Lower leg skin (tissue), 4 donors: Measurements from ENCODE around the gene AANAT. TPM values are rescaled to one million over a fixed set of nuclear protein-coding genes. Genes with fewer than 3 reads are reported as not detected.

Experiments
- DNase-seq, 2 donors: peaks; one replicate each; pipeline ENCODE4 v3.0.0-alpha.2; 2019; ENCODE audit warnings: low spot score in 2 of 2
- H3K4me3 ChIP-seq: fragments of 200-600 bp; sonication (generic); 2 replicates; pipeline ENCODE4 v1.5.1; 2017; ENCODE audit warnings: mild to moderate bottlenecking, low read depth; ENCODE audit not compliant: poor library complexity, severe bottlenecking
- POLR2A ChIP-seq, 2 donors: fragments of 450-650 bp; IDR thresholded peaks; one replicate each; pipeline ENCODE4 v1.6.1; 2016 to 2017; ENCODE audit warnings: antibody characterized with exemption in 2 of 2, mild to moderate bottlenecking in 1 of 2, moderate library complexity in 1 of 2
- WGBS, 2 donors: methylation state at CpG; one replicate each; pipeline ENCODE4 v1.1.5; 2018; 5-methylcytosine and 5-hydroxymethylcytosine counted together
- intact Hi-C: fragments of 100-400 bp; cut with DNase I; formaldehyde crosslinking; loops from one replicate; pipeline ENCODE4 v1.15.0; 2023; ENCODE audit warnings: low total_unique reads
- total RNA-seq, 4 donors: library from RNA; depleted of rRNA; stranded (reverse); fragments of >200 nt; gene quantifications; one replicate each; pipeline ENCODE4 v1.1.0, GENCODE V29; 2016
- TF ChIP-seq, protein P1 (sequence below), 3 donors: fragments of 450-650 bp; IDR thresholded peaks; one replicate each; pipeline ENCODE4 v1.5.1; 2016; ENCODE audit warnings: antibody characterized with exemption in 3 of 3, mild to moderate bottlenecking in 3 of 3, moderate library complexity in 2 of 3

Gene AANAT
- total RNA-seq, 4 donors from 2014 or later, result not detected

DNA sequence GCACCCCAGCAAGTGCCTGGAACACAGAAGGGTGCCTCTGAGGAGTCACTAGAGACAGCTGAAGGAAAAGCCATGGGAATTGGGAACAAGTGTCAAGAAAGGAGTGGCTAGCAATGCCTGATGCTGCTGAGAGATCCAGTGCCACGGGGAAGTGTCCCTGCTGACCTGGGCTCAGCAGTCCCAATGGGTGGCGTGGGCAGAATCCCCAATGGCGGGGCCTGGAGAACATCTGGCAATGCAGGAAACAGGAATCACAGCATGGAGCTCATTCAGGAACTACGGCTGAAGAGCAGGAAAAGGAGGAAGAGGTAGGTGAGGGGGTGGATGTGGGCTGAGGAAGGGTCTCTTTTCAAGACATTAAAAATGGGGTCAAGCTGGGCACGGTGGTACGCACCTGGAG lies 44.5 kb upstream of the AANAT start:
- no peak overlapping the region for H3K4me3 ChIP-seq
- intact Hi-C loops, result no loop called here
- WGBS, 2 donors, result 88 to 94% methylated on average over 6 of the region's 6 CpGs
- no peak for DNase-seq
- TF ChIP-seq, protein P1, sequence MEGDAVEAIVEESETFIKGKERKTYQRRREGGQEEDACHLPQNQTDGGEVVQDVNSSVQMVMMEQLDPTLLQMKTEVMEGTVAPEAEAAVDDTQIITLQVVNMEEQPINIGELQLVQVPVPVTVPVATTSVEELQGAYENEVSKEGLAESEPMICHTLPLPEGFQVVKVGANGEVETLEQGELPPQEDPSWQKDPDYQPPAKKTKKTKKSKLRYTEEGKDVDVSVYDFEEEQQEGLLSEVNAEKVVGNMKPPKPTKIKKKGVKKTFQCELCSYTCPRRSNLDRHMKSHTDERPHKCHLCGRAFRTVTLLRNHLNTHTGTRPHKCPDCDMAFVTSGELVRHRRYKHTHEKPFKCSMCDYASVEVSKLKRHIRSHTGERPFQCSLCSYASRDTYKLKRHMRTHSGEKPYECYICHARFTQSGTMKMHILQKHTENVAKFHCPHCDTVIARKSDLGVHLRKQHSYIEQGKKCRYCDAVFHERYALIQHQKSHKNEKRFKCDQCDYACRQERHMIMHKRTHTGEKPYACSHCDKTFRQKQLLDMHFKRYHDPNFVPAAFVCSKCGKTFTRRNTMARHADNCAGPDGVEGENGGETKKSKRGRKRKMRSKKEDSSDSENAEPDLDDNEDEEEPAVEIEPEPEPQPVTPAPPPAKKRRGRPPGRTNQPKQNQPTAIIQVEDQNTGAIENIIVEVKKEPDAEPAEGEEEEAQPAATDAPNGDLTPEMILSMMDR (IDR thresholded peaks at IDR 0.05), result no peak
- TF ChIP-seq POLR2A (IDR thresholded peaks at IDR 0.05), result no peak

DNA sequence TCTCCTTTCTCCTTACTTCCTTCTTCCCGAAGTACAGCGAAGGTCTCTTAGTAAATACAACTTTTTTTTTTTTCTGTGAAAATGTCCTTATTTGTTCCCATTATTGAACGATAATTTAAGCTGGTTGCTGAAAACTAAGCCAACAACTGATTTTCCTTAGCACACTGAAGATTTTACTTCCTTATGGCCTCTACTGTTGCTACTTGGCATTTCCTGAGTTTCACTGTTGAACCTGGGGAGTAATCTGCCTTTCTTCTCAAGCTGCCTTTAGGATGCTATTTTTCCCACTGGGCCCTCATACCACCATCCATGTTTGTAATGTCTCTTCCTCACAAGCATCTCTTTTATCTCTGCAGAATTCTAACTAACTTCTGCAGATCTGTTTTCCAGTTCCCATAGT lies 40.5 kb upstream of the AANAT start:
- WGBS, 2 donors, result 81% methylated on average over 3 of the region's 3 CpGs
- no peak for DNase-seq
- no peak overlapping the region for H3K4me3 ChIP-seq
- intact Hi-C loops, result no loop called here
- no peak for TF ChIP-seq POLR2A (IDR thresholded peaks at IDR 0.05)
- TF ChIP-seq, protein P1 (IDR thresholded peaks at IDR 0.05), result no peak

DNA sequence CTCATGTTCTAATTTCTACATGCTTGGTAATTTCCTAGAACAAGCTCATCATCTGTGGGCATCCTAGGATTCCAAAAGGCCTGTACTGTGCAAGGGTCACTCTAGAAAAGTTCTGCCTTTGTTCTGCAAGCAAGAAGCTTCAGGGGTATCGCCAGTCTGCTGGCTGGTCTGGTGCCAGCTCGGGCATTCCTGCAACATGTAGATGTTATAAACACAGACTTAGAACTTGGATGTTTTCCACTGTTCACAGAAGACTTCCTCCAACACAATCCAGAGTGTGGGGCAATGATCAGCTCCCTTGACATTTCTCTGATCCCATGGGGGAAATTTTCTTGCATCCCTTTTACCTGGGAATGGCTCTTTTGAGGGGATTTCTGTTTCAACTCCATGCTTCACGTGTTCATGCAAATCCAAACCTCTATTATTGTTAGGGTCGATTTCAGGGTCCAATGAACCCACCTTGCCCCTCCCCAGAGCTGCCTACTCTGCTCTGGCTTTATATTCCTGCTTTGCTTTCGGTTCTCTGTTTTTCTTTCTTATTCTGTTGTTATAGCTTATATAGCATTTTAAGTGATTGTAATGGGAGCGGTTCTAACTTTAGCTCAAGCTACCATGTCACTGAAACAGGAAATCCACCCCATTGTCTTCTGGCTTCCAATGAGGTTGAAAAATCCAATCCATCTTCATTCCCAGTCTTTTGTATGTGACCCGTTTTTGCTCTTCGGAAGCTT lies 39.7 kb upstream of the AANAT start:
- intact Hi-C loops, result no loop called here
- H3K4me3 ChIP-seq, result no peak overlapping the region

DNA sequence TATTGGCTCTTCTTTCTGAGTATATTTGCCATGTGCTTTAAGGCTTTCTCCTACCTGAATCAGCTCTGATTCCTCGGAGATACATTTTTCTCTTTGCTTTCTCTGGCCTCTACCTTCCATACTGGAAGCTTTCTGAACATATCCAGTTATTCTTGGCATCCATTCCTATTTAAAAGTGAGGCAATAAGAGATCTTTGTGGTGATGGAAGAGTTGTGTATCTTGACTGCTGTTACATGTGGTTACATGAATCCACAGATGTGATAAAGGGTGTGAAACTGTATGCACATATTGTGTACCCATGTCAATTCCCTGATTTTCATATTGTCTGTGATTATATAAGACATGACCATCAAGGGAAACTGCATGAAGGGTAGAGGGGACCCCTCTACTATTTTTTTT lies 38.9 kb upstream of the AANAT start:
- H3K4me3 ChIP-seq, result no peak overlapping the region
- WGBS, 2 donors, result 88 to 94% methylated on average over 1 of the region's 1 CpG
- intact Hi-C loops, result no loop called here
- DNase-seq, result no peak
- no peak for TF ChIP-seq POLR2A (IDR thresholded peaks at IDR 0.05)
- TF ChIP-seq, protein P1 (IDR thresholded peaks at IDR 0.05), result no peak

More for the DNA sequence above, 39.7 kb upstream of the AANAT start:
- WGBS, 2 donors, result 66 to 68% methylated on average over 8 of the region's 8 CpGs
- TF ChIP-seq POLR2A (IDR thresholded peaks at IDR 0.05), result no peak
- TF ChIP-seq, protein P1 (IDR thresholded peaks at IDR 0.05), result no peak
- DNase-seq, result no peak

DNA sequence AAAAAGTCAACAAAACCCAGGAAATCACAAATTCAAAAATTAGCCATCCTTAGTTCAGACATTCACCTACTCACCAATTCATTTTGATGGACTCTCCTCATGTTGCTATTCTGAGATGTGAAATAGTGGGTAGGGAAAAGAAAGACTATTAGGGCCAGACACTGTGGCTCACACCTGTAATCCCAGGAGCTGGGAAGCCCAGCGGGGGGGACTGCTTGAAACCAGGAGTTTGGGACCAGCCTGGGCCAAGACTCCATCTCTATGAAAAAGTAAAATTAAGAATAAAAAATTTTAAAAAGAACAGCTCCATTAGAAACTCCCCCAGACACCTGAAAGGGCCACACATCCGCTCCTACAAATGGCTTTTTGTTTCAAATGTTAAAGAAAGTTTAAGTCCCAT lies 35.9 kb upstream of the AANAT start:
- no peak for DNase-seq
- intact Hi-C loops, result no loop called here
- H3K4me3 ChIP-seq, result no peak overlapping the region
- TF ChIP-seq POLR2A (IDR thresholded peaks at IDR 0.05), result no peak
- TF ChIP-seq, protein P1 (IDR thresholded peaks at IDR 0.05), result no peak
- 81 to 86% methylated on average over 2 of the region's 2 CpGs for WGBS, 2 donors

DNA sequence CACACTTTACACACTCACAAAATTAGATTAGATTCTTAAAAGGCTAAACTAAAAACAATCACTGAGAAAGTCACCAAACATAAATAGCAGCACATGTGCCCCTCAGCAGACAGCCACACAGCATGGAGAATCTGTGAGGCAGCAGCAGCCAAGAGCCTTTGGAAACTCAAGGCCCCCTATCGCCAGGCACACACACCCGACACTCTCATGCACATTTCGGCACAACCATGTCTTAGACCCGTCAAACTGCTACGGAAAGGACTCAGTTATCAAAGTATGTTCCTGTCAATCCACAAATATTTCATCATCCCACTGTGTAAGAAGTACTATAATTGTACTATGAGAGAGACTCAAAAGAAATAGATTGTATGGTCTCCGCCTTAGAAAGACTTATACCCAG lies 35.4 kb upstream of the AANAT start:
- TF ChIP-seq POLR2A (IDR thresholded peaks at IDR 0.05), result no peak
- TF ChIP-seq, protein P1 (IDR thresholded peaks at IDR 0.05), result no peak
- intact Hi-C loops, result no loop called here
- H3K4me3 ChIP-seq, result no peak overlapping the region
- WGBS, 2 donors, result 62 to 69% methylated on average over 6 of the region's 6 CpGs
- DNase-seq, result no peak
